NCI-H187 treated with DMSO at 0.1 percent for 48 hours (cell line): ENCODE data around the gene HOXC5.
"Not testable (repeated sequence)": the region's sequence is repeated elsewhere in the genome, so short reads cannot be mapped to it uniquely, and the experiment has no call there.

Experiments used
- DNase-seq: peaks from one replicate; lab custom pipeline; 2025; lab: John Stamatoyannopoulos, UW

HOXC5 gene

DNA sequence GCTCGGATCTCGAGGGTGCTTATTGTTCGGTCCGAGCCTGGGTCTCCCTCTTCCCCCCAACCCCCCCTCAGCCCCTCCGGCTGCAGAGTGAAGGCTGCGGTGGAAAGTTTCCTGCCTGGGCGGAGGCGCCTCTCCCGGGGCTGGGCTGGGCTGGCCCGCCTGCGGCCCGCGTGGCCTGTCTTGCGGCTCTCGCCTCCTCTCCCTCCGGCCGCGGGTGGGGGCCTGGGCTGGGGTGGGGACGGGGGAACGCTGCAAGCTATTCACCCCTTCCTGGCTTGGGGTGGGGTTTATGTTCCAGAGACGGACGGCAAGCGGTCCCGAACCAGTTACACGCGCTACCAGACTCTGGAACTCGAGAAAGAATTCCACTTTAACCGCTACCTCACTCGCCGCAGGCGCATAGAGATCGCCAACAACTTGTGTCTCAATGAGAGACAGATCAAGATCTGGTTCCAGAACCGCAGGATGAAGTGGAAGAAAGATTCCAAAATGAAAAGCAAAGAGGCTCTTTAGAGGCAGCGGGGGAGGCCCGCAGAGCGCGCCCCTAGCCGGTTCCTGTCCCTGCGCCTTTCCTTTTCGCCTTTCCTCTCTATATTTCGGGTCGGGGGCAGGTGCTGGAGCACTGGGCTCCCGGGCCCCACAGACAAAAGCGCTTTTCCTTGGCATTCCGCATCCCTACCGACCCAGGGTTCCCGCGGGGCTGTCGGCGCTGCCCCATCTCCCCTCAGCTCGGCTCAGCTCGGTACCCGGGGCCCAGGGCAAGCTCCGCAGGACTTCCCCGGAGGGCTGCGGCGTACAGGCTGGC is 1.3 kb downstream of the HOXC5 start:
- DNase-seq, result no peak

- DNase-seq, result no peak
These were observed 2.0 kb downstream of the HOXC5 start for GRCh38 chr12:54034785-54035310.

GRCh38 chr12:54035568-54036264 is 2.9 kb downstream of the HOXC5 start:
- no peak for DNase-seq

DNA sequence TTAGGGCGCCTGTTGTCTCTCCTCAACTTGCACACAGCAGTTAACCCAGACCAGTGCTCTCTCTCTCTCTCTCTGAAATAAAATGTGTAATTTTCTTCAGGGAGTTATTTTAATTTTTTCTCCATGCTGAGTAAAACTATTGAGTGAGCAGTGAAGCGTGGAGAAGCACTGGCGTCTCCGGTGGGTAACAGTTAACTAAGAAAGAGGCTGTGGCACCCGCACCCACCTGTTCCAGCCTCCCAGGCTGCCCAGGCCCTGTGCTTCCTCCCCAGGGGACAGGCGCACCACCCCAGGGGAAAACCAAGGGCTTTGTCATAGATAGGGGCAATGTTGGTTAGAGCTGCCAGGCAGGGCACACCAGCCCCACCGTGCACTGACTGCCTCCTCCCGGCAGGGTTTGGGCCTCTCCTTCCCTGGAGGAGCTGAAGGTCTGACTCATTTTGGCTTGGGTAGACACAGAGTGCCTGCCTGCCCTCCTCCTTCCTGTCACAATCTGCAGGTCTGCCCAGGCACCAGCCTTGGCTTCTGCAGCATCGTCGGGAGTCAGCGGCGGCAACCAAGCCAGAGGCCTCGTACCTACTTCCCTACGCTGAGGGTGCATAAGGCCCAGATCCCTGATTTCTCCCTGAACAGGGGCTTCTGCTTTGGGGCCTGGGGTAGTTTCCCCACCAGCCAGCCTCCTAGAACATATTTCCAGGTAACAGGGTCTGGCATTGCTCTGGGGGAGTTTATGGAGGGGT is 3.9 kb downstream of the HOXC5 start:
- DNase-seq, result peak; percentile 61

DNA sequence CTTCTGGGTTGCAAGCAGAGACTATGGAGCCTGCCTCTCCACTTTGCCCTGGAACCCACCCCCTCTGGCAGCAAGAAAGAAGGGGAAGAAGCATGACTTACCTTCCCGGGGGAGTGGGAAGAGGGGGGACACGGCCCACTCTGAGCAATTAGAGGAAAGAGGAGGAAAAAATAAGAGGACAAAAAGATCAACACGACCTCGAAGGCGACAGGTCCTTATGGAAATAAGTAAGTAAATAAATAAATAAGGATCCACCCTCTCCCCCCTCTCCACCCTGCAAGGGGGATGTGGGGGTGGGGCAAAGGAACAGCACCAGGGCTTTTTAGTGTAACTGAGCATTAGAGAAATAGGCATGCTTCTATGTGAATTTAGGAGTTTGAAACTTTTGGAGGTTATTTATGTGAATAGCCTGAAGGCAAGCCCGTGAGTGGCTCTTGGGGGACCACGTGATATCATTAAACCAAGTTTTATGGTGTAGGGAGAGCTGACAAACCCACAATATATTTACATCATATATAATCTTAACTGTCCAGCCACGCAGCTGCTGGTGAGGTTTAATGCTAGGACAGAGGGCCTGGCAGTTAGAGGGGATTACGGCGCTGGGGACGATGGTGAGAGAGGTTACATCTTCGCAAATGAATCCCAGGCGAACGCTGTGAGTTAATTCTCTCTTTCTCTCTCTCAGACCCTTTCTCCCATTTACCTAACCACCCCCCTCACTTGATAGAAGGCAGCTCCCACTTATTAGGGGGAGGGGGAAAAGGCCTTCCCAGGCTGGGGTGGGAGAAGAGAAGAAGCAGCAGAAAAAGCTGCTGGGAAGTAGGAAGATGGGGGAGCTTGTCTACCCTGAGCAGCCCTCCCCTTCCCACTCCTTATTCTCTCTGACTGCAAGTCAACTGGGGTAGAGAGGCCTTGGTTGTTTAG is 4.8 kb downstream of the HOXC5 start:
- no peak for DNase-seq

GRCh38 chr12:54038284-54038870 is 5.5 kb downstream of the HOXC5 start:
- no peak for DNase-seq

- DNase-seq, result no peak
These were observed 6.1 kb downstream of the HOXC5 start for GRCh38 chr12:54038871-54039414.

GRCh38 chr12:54039417-54040147 is 6.7 kb downstream of the HOXC5 start:
- DNase-seq, result no peak

DNA sequence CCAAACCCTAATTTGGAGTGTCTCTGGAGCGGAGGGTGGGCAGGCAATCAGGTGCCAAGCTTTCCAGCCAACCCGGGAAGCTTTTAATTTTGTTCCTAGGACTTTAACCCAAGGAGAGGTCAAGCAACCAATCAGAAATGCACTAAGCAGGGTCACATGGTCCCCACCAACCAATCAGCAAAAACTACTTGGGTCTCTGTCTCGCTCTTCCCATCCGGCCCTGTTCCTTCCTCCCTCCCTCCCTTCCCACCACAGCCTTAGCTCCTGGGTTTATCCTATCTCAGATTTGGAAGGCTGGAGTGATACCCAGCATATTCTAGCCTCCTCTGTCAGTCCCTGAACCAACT is 7.3 kb downstream of the HOXC5 start:
- no peak for DNase-seq

DNA sequence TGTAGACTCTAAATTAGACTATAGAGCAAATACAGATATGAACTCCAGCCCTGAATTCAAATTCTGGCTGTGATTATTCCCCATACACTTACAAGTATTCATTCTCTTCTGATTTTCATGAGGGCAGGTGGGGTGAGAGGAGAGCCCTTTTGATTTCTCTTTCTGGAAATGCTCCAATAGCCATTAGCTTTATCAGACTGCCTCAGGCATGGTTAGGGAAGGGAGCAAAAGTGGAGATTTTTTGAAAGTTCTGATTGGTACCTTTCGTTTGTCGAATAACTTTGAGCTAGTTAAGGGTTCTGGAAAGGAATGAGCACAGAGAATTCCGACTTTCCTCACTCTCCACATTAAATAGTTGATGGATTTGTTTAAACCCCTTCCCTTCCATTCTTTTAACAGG is 7.8 kb downstream of the HOXC5 start:
- no peak for DNase-seq

GRCh38 chr12:54041097-54041690 is 8.3 kb downstream of the HOXC5 start:
- DNase-seq, result no peak

DNA sequence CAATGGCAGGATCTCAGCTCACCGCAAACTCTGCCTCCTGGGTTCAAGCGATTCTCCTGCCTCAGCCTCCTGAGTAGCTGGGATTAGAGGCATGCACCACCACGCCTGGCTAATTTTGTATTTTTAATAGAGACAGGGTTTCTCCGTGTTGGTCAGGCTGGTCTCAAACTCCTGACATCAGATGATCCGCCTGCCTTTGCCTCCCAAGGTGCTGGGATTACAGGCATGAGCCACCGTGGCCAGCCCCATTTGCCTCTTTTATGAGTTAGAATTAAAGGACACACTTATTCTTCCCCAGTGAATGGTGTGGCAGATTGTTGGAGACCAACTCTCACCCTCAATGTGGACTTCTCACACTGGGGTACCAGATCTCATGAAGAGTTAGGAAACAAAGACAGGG is 9.2 kb downstream of the HOXC5 start:
- not testable (repeated sequence) for DNase-seq

DNA sequence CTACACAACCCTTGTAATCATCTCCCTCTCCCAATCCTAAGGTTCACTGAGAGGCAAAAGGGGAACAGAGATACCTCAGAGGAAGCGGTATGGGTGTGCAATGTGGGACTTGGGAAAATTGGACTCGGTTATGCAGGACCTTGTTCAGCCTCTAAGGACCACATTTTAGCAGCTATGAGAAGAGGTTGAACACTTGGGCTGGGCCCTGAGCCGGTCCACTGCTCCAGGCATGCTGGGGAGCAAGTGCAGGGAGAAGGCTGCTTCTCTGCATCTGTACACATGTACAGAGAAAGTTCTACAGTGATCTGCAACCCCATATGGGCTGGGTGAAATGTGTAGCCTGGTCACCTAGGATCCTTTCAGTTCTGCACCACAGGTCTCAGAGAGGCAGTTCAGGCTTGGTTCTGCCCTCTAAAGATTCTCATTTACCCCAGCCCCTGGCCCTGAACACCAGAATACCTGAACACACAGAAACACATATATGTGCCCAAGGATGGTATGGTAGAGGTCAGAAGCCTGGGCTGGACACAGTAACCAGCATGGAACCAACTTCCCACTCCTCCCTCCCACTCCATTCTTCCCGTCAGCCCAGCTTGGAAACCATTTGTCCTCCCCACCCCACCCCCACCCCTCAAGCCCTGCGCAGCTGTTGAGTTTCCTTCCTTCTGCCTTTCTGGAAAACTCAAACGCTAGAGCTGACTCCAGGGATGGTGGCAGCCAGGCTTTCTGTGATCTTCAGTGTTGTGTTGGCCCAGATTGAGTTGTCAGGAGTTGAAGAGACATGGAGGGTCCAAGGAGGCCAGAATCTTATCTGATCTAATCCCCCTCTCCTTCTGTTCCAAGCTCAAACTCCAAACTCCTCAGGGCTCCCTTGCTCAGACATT is 10.4 kb downstream of the HOXC5 start:
- DNase-seq, result no peak

GRCh38 chr12:54044425-54045103 is 11.7 kb downstream of the HOXC5 start:
- no peak for DNase-seq

DNA sequence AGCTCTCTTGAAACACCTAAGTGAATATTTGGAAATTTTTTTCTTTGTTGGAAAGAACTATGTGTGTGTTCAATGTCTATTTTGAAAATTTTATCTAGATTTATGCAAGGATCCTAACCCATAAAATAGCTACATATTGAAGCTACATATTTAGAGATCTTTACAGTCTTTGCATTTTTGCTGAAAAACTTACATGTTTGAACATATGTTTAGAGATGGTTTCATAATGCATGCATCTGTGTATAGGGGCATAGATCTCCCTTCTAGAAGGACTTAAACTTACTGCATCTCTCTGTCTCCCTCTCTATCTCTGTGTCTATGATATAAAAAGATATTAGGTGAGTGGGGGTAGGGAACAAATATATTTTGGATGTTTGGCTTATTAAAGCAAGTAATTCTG is 12.6 kb downstream of the HOXC5 start:
- DNase-seq, result no peak

DNA sequence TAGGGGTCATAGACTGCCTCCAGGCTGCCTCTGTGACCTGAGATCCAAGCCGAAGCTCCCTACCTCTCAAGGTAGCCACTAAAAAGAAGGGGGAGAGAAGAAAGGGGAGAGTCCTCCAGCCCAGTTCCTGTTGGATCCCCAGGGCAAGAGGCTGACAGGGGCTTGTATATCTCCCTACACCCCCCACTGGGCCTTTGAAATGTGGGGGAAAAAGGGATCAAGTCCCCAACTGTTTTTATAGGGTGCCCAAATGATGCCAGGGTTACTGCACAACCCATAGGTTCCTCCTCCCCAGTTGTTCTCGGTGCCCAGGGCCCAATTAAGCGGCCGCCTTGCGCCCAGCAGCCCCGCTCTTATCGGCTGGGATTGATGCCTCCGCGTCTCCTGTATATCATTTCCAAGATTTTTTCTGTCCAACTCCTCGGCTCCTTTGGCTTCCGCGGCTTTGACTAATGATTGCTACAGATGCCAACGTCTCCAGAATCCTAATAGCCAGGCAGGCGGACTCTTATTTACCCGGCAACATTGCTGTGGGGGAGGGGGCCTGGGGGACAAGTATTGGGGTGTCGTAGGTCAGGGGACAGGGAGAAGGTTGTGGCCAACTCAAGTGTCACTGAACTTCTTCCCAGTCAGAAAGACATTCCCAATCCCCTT is 13.1 kb downstream of the HOXC5 start:
- no peak for DNase-seq

GRCh38 chr12:54046809-54047159 is 13.9 kb downstream of the HOXC5 start:
- no peak for DNase-seq
